PFSK-1 (cell line): Measurements from ENCODE around the gene LRRC47.

ENCODE experiments used
- FOXP2 ChIP-seq: optimal IDR thresholded peaks from 2 replicates; pipeline ENCODE3; 2011; ENCODE audit warnings: borderline replicate concordance, control low read depth, inconsistent platforms; ENCODE audit not compliant: insufficient read depth; ENCODE audit errors: extremely low read length, extremely low read depth
- POLR2AphosphoS5 ChIP-seq: IDR thresholded peaks from 2 replicates; pipeline ENCODE4 v1.6.1; 2012; ENCODE audit warnings: low read depth, mild to moderate bottlenecking, control low read depth, low read length, moderate library complexity
- REST ChIP-seq, 2 experiments: IDR thresholded peaks; 2 replicates each; pipeline versions ENCODE4 v1.6.1 to v1.8.0; 2011 to 2012; ENCODE audit warnings: low read depth in 2 of 2, low read length in 2 of 2, control low read depth in 1 of 2, inconsistent platforms in 1 of 2, mild to moderate bottlenecking in 1 of 2, moderate library complexity in 1 of 2; ENCODE audit not compliant: insufficient read depth in 1 of 2
- SIN3A ChIP-seq: IDR thresholded peaks from 2 replicates; pipeline ENCODE4 v1.6.1; 2012; ENCODE audit warnings: mild to moderate bottlenecking, low read length, moderate library complexity, borderline replicate concordance; ENCODE audit not compliant: insufficient read depth
- TAF1 ChIP-seq: IDR thresholded peaks from 2 replicates; pipeline ENCODE4 v1.6.1; 2012; ENCODE audit warnings: low read length, control low read depth, borderline replicate concordance; ENCODE audit not compliant: insufficient read depth

LRRC47 gene

GRCh38 chr1:3799976-3800685 is 3.8 kb upstream of the LRRC47 start:
- TF ChIP-seq REST (IDR thresholded peaks at IDR 0.05; ENCODE audit: insufficient read depth in 1 of 2, low read depth in 2 of 2, low read length in 2 of 2): no peak
- no peak for TF ChIP-seq SIN3A
- no peak for TF ChIP-seq FOXP2
- TF ChIP-seq POLR2AphosphoS5: no peak
- TF ChIP-seq TAF1: no peak

DNA sequence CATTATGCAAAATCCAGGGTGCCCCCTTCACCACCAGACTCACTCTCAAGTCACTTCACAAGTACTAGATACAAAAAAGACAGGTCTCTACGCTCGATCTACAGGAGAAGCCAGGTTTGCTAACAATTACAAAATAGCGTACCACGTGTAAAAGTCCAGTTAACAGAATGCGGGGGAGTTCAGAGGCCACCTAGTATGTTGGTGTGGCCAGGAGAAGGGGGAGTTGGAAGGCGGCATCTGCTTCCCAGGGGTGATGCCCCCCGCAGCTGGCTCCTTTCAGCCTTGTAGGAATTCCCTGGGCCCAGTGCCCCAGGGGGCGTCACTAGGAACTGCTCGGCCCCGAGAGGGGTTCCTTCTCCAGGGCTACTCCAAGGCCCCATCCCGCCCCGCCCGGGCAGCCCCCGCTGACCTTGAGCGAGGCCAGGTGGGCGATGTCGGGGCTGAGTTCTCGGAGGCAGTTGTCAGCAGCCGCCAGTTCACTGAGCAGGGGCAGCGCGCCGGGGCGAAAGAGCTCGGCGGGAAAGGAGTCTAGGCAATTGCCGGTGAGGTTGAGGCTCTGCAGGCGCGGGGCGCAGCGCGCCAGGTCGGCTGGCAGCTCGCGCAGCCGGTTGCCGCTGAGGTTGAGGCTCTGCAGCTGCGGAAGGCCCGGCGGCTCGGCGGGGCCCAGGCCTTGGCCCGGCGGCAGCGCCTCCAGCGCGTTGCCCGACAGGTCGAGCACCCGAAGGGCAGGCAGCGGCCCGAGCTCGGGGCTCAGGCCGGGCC is 664 bp downstream of the LRRC47 start:
- TF ChIP-seq FOXP2 (no peak), REST (IDR thresholded peaks at IDR 0.05; ENCODE audit: insufficient read depth in 1 of 2, low read depth in 2 of 2, low read length in 2 of 2) (no peak), POLR2AphosphoS5 (no peak), TAF1 (no peak), SIN3A (no peak)

- TF ChIP-seq SIN3A: no peak
- TF ChIP-seq FOXP2: no peak
- TF ChIP-seq POLR2AphosphoS5: no peak
- no peak for TF ChIP-seq TAF1
- TF ChIP-seq REST (IDR thresholded peaks at IDR 0.05; ENCODE audit: insufficient read depth in 1 of 2, low read depth in 2 of 2, low read length in 2 of 2): no peak
Measured at GRCh38 chr1:3790952-3791351, 5.3 kb downstream of the LRRC47 start.

DNA sequence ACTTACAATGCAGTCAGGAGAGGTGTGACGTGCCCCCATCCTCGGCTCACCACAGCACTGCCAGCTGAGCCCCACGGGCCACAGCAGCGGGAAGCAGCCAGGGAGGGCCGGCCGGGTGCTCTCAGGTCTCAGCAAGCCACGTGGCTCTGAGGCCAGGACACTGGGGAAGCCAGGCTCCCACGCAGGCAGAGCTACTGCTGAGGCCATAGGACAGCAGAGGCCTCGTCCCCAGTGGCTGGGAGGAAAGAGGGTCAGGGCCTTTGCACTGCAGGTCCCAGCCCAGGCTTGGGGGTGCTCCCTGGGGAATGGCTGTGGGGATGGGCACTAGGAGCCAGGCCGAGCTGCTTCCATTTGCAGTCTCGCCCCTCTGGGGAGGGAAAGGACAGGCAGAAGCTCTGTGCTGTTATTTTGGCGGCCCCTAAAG is 5.8 kb downstream of the LRRC47 start:
- TF ChIP-seq REST (IDR thresholded peaks at IDR 0.05; ENCODE audit: insufficient read depth in 1 of 2, low read depth in 2 of 2, low read length in 2 of 2) (no peak), TAF1 (no peak), POLR2AphosphoS5 (no peak), FOXP2 (no peak), SIN3A (no peak)
